Hematopoietic multipotent progenitor cell (in vitro differentiated cells): ENCODE measurements around the gene ADGRG6. TPM values are rescaled to one million over a fixed set of nuclear protein-coding genes. Genes with fewer than 3 reads are reported as not detected.
"Not testable (repeated sequence)": the region's sequence is repeated elsewhere in the genome, so short reads cannot be mapped to it uniquely, and the experiment has no call there.

Source experiments
- DNase-seq, 3 donors: peaks; one replicate each; pipeline ENCODE4 v3.0.0-alpha.2; 2011 to 2015; ENCODE audit warnings: low read depth in 2 of 3, low spot score in 2 of 3
- total RNA-seq: library from RNA; depleted of rRNA; stranded (reverse); fragments of >200 nt; gene quantifications from one replicate; pipeline ENCODE4 v1.2.3, GENCODE V29; 2012

ADGRG6 gene
- total RNA-seq, 1 donor = 57.1 TPM

GRCh38 chr6:142404751-142405150 lies 102.9 kb downstream of the ADGRG6 start:
- no peak for DNase-seq

- no peak for DNase-seq
These were observed 104.3 kb downstream of the ADGRG6 start for GRCh38 chr6:142406131-142406530.

- no peak for DNase-seq
These were observed 106.0 kb downstream of the ADGRG6 start for GRCh38 chr6:142407685-142408273.

GRCh38 chr6:142408409-142408808 lies 106.6 kb downstream of the ADGRG6 start:
- peak in 1 of 3 donors; percentile 16 for DNase-seq

GRCh38 chr6:142409794-142410193 lies 108.0 kb downstream of the ADGRG6 start:
- no peak for DNase-seq

GRCh38 chr6:142411145-142411544 lies 109.3 kb downstream of the ADGRG6 start:
- DNase-seq = no peak

- DNase-seq = no peak
These were observed 110.4 kb downstream of the ADGRG6 start for GRCh38 chr6:142412241-142412640.

GRCh38 chr6:142412658-142413057 lies 110.9 kb downstream of the ADGRG6 start:
- no peak for DNase-seq

- no peak for DNase-seq
These were observed 111.3 kb downstream of the ADGRG6 start for GRCh38 chr6:142413111-142413510.

- DNase-seq = no peak
These were observed 112.8 kb downstream of the ADGRG6 start for GRCh38 chr6:142414462-142415250.

GRCh38 chr6:142416179-142416578 lies 114.4 kb downstream of the ADGRG6 start:
- DNase-seq = no peak

- DNase-seq = no peak
These were observed 114.9 kb downstream of the ADGRG6 start for GRCh38 chr6:142416686-142417085.

GRCh38 chr6:142417331-142417750 lies 115.5 kb downstream of the ADGRG6 start:
- DNase-seq = no peak

- no peak for DNase-seq
These were observed 117.3 kb downstream of the ADGRG6 start for GRCh38 chr6:142419071-142419470.

- DNase-seq = no peak
These were observed 119.0 kb downstream of the ADGRG6 start for GRCh38 chr6:142420802-142421201.

- DNase-seq = no peak
These were observed 119.7 kb downstream of the ADGRG6 start for GRCh38 chr6:142421285-142422117.

- DNase-seq = not testable (repeated sequence)
These were observed 124.8 kb downstream of the ADGRG6 start for GRCh38 chr6:142426444-142427132.

GRCh38 chr6:142428468-142428867 lies 126.7 kb downstream of the ADGRG6 start:
- not testable (repeated sequence) for DNase-seq

- DNase-seq = no peak
These were observed 127.4 kb downstream of the ADGRG6 start for GRCh38 chr6:142429195-142429594.

- no peak for DNase-seq
These were observed 131.6 kb downstream of the ADGRG6 start for GRCh38 chr6:142433419-142433818.

- DNase-seq = no peak
These were observed 137.1 kb downstream of the ADGRG6 start for GRCh38 chr6:142438898-142439297.
